Measurements from ENCODE around the gene SDK2.

Gene SDK2

GRCh38 chr17:73652886-73653480 lies 8.7 kb upstream of the SDK2 start:
- no peak for DNase-seq (ENCODE audit: low read depth in 1 of 2, low spot score in 1 of 2)

GRCh38 chr17:73650617-73651200 lies 6.5 kb upstream of the SDK2 start:
- DNase-seq (ENCODE audit: low read depth in 1 of 2, low spot score in 1 of 2), result no peak

- no peak for DNase-seq (ENCODE audit: low read depth in 1 of 2, low spot score in 1 of 2)
Observed at GRCh38 chr17:73650140-73650539, 5.9 kb upstream of the SDK2 start.

- no peak for DNase-seq (ENCODE audit: low read depth in 1 of 2, low spot score in 1 of 2)
Observed at GRCh38 chr17:73648974-73649373, 4.7 kb upstream of the SDK2 start.

- no peak for DNase-seq (ENCODE audit: low read depth in 1 of 2, low spot score in 1 of 2)
Observed at GRCh38 chr17:73648543-73648820, 4.2 kb upstream of the SDK2 start.

- DNase-seq (ENCODE audit: low read depth in 1 of 2, low spot score in 1 of 2), result no peak
Observed at GRCh38 chr17:73647772-73648542, 3.7 kb upstream of the SDK2 start.

GRCh38 chr17:73647301-73647695 lies 3.1 kb upstream of the SDK2 start:
- DNase-seq (ENCODE audit: low read depth in 1 of 2, low spot score in 1 of 2), result no peak

GRCh38 chr17:73646409-73647300 lies 2.4 kb upstream of the SDK2 start:
- no peak for DNase-seq (ENCODE audit: low read depth in 1 of 2, low spot score in 1 of 2)

- no peak for DNase-seq (ENCODE audit: low read depth in 1 of 2, low spot score in 1 of 2)
Observed at GRCh38 chr17:73645050-73645871, 1.0 kb upstream of the SDK2 start.

GRCh38 chr17:73643852-73644144 lies 447 bp downstream of the SDK2 start:
- no peak for DNase-seq (ENCODE audit: low read depth in 1 of 2, low spot score in 1 of 2)

- no peak for DNase-seq (ENCODE audit: low read depth in 1 of 2, low spot score in 1 of 2)
Observed at GRCh38 chr17:73643001-73643851, 1.0 kb downstream of the SDK2 start.

- DNase-seq (ENCODE audit: low read depth in 1 of 2, low spot score in 1 of 2), result no peak
Observed at GRCh38 chr17:73642659-73643000, 1.6 kb downstream of the SDK2 start.

GRCh38 chr17:73641826-73642600 lies 2.2 kb downstream of the SDK2 start:
- DNase-seq (ENCODE audit: low read depth in 1 of 2, low spot score in 1 of 2), result no peak

GRCh38 chr17:73640691-73641090 lies 3.6 kb downstream of the SDK2 start:
- DNase-seq (ENCODE audit: low read depth in 1 of 2, low spot score in 1 of 2), result no peak

GRCh38 chr17:73639932-73640331 lies 4.3 kb downstream of the SDK2 start:
- DNase-seq (ENCODE audit: low read depth in 1 of 2, low spot score in 1 of 2), result no peak

- DNase-seq (ENCODE audit: low read depth in 1 of 2, low spot score in 1 of 2), result no peak
Observed at GRCh38 chr17:73639322-73639721, 4.9 kb downstream of the SDK2 start.

GRCh38 chr17:73638556-73638955 lies 5.7 kb downstream of the SDK2 start:
- DNase-seq (ENCODE audit: low read depth in 1 of 2, low spot score in 1 of 2), result no peak

GRCh38 chr17:73637866-73638265 lies 6.4 kb downstream of the SDK2 start:
- DNase-seq (ENCODE audit: low read depth in 1 of 2, low spot score in 1 of 2), result no peak

- DNase-seq (ENCODE audit: low read depth in 1 of 2, low spot score in 1 of 2), result no peak
Observed at GRCh38 chr17:73635101-73635817, 9.0 kb downstream of the SDK2 start.

Data from activated T-helper 1 cell treated with anti-CD3 and anti-CD28 coated beads, Interleukin-2, amount 50 U/mL, for 16 hours (primary cell).